GOT3 (cell line): ENCODE data around the gene GMNN.

Source experiments
- DNase-seq: peaks from one replicate; lab custom pipeline; 2025; ENCODE audit warnings: mixed read lengths; lab: John Stamatoyannopoulos, UW

GMNN gene

GRCh38 chr6:24807584-24807983, 32.8 kb downstream of the GMNN start:
- no peak for DNase-seq

GRCh38 chr6:24809728-24810127, 35.0 kb downstream of the GMNN start:
- no peak for DNase-seq

DNA sequence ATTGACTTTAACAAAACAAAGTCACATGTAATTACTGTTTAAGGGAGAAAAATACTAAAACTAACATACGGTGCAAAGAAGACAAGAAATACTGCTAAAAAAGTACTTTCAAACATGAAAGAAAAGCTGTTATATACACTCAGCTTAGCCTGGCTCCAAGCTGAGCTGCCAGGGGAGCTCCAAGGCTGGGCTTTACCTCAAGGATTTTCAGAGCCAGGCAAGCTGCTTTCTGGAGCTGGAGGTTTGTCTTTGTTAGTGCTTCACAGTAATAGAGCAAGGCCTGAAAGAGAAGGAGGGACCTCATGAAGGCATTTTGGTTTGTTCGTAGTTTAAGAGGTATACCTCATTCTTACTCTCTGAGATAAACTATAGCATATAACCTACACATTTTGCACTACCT, 43.6 kb downstream of the GMNN start:
- no peak for DNase-seq

GRCh38 chr6:24821860-24822444, 47.2 kb downstream of the GMNN start:
- no peak for DNase-seq

- no peak for DNase-seq
These were observed 48.0 kb downstream of the GMNN start for GRCh38 chr6:24822696-24823095.

DNA sequence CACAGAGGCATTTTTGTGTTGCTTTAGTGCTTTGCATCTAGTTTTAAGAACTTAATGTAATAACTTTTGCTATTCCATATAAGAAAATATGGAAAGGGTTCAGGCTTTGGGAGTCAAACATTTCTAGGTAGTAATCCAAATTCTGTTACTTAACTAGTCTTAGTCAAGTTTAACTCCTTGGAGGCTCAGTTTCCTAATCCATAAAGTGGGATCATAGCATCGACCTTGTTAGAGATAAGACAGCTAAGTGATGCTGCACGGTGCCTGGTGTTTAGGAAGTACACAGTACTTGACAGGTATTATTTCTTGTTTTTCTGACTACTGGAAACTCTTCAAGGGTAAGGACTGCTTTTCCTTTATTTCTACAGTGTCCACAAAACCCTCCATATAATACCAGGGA, 48.4 kb downstream of the GMNN start:
- DNase-seq, result no peak

DNA sequence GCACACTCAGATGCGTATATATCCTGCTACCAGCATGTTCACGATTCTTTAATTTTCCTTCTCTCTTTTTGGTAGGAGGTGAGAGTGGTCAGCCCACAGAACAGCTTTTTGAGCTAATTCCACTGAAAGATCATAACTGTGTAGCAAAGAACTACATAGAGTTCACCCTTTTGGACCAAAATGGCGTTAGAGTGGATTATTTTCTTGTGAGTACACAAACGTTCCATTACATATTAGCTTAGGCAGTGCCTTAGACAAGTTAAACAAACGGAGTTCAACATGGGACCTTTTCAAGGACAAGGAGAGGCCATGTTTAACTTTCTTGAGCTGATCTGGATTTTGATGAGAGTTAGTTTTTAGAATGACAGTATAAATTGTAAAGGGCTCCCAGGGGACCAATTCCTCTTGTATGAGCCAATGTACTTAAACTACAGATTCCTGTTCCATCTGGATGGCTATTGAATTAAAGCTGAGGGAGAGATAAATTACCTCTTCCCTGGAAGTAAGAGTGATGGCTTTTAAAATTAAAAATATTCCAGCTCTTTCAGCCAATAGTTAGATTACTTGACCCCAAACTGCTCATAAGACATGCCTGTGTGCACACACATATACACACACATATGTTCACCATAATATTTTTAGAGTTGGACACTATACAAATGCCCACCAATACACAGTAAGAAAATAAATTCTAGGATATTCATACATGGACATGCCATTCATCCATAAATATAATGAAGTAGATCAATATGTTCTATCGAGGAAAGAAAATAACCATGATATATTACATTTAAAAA, 49.6 kb downstream of the GMNN start:
- no peak for DNase-seq

DNA sequence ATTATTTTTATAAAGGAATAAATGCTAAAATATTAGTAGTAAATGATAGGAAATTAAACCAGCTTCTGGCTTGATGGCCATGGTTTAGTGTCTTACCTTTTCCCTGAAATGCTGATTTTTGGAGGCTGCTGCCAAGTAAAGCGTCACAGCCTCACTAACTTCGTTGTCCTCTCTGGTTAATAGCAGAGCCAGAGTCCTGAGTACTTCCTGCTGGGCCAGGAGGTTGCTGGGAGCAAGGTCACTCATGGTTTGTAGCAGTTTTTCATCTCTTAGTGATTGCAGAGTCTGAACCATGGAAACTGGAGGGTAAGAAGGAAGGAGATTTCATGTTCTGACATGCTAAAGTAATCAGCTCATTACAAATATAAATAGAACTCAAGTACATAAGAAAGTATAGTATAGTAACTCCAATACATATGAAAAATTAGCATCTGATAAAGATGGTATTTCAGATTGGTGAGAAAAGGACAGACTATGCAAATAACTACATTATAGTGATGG, 50.4 kb downstream of the GMNN start:
- DNase-seq, result no peak

GRCh38 chr6:24827162-24827561, 52.4 kb downstream of the GMNN start:
- DNase-seq, result no peak

DNA sequence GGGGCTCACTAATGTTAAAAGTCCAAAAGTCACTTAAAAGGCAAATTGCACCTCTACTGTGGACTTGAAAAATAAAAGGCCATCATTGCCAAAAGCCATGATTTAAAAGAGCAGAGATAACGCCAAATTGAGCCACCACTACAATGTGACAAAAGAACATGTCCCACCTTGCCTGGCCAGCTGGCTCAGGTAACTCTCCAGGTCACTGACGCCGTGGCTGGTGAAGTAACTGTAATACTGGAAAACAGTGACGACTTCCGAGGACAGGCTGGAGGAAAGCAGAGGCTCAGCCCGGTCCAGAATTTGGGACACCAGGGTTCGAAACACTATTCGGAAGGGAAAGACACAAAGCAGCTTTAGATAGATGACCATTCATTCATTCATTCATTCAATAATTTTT, 53.2 kb downstream of the GMNN start:
- DNase-seq, result no peak

DNA sequence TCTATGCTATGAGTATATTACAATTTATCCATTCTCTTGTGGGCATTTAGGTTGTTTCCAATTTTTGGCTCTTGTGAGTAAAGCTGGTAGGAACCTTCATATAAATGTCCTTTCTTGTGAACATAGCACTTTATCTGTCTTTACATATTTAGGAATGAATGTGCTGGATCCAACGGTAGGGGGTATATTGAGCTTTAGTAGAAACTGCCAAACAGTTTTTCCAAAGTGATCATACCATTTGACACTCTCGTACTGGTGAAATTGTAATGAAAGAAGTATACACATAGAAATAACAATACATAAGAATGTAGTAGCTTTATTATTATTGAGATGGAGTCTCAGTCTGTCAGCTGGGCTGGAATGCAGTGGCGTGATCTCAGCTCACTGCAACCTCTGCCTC, 54.9 kb downstream of the GMNN start:
- DNase-seq, result no peak

GRCh38 chr6:24831771-24832716, 57.3 kb downstream of the GMNN start:
- DNase-seq, result no peak

DNA sequence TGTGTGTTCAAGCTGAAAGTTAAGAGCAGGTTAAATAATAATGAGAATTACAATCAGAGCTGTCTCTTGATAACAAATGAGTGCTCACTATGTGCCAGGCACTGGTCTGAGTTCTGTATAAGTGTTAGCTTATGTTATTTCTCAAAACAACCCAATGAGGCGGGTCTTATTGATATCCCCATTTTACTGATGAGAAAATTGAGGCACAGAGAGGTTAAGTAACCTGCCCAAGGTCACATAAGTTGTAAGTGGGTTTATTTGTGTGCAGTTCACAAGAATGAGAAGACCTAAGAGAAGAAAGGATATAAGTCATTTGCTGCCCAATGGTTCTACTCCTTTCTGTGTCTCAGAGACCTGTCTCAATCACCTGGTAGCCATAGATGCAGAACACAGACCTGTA, 58.1 kb downstream of the GMNN start:
- no peak for DNase-seq

GRCh38 chr6:24833711-24834386, 59.1 kb downstream of the GMNN start:
- DNase-seq, result no peak
